Lung (tissue), 12 donors: ENCODE data around the gene TLE4. TPM values are rescaled to one million over a fixed set of nuclear protein-coding genes. Genes with fewer than 3 reads are reported as not detected.

ENCODE experiments used
- ATAC-seq: fragments of 200-7000 bp; cut with Tn5 transposase; one replicate; pipeline ENCODE4 v1.9.1; 2020; ENCODE audit warnings: moderate number of reproducible peaks; ENCODE audit not compliant: insufficient read depth, low FRiP score
- DNase-seq, 3 donors: peaks; one replicate each; pipeline ENCODE4 v3.0.0-alpha.2; 2013 to 2017
- H3K27ac ChIP-seq, 2 donors: one replicate each; pipeline ENCODE4 v1.5.1; 2013; ENCODE audit warnings: mild to moderate bottlenecking in 2 of 2, moderate library complexity in 2 of 2, control low read depth in 1 of 2, inconsistent platforms in 1 of 2, low read depth in 1 of 2, low read length in 1 of 2
- H3K27me3 ChIP-seq, 3 donors: one replicate each; pipeline ENCODE4 v1.5.1; 2013; ENCODE audit warnings: low read length in 2 of 3; ENCODE audit not compliant: control insufficient read depth in 3 of 3, insufficient read depth in 3 of 3
- H3K36me3 ChIP-seq, 4 donors: one replicate each; pipeline ENCODE4 v1.5.1; 2013; ENCODE audit warnings: low read length in 4 of 4, mild to moderate bottlenecking in 1 of 4, moderate library complexity in 1 of 4; ENCODE audit not compliant: control insufficient read depth in 4 of 4, insufficient read depth in 4 of 4
- H3K4me1 ChIP-seq, 5 donors: one replicate each; pipeline ENCODE4 v1.5.1; 2013; ENCODE audit warnings: low read length in 5 of 5, mild to moderate bottlenecking in 2 of 5, moderate library complexity in 1 of 5; ENCODE audit not compliant: control insufficient read depth in 5 of 5, insufficient read depth in 5 of 5
- H3K4me3 ChIP-seq: one replicate; pipeline ENCODE4 v1.5.1; 2013; ENCODE audit warnings: mild to moderate bottlenecking, control low read depth, moderate library complexity
- H3K9ac ChIP-seq, 2 donors: one replicate each; pipeline ENCODE4 v1.5.1; 2013; ENCODE audit warnings: low read length in 2 of 2, control low read depth in 1 of 2; ENCODE audit not compliant: insufficient read depth in 1 of 2
- H3K9me3 ChIP-seq, 4 donors: one replicate each; pipeline ENCODE4 v1.5.1; 2013; ENCODE audit warnings: low read length in 3 of 4, mild to moderate bottlenecking in 1 of 4, moderate library complexity in 1 of 4; ENCODE audit not compliant: control insufficient read depth in 4 of 4, insufficient read depth in 3 of 4
- WGBS, 2 donors: extraction: QIAGEN DNeasy Blood & Tissue Kit; methylation state at CpG; one replicate each; pipeline ENCODE4 v1.1.7; 2013; 5-methylcytosine and 5-hydroxymethylcytosine counted together
- polyA plus RNA-seq, 2 donors: library from polyadenylated mRNA; stranded (reverse); fragments of 200-250 nt; gene quantifications; one replicate each; pipeline ENCODE4 v1.2.1, GENCODE V29; 2013
- total RNA-seq, 2 donors: library from RNA; depleted of rRNA in 1 of 2; stranded (reverse); fragments of >200 nt in 1 of 2; gene quantifications; one replicate each; pipeline ENCODE4 v1.2.1, GENCODE V29; 2014 to 2021
- TF ChIP-seq, protein P1 (sequence below): IDR thresholded peaks from 2 replicates; pipeline ENCODE4 v1.5.1; 2012; ENCODE audit warnings: mild to moderate bottlenecking; ENCODE audit errors: control extremely low read depth, extremely low read depth
- donor health status: control.
- donor health status: control.
- donor health status: Bipolar disorder and iron deficiency.
- donor health status: healthy.
- donor health status: DM: yes; HTN: yes; CAD: no.

The TLE4 gene
- total and polyA plus RNA-seq, 4 donors = 6.1 to 44.1 (median 26.3) TPM

DNA sequence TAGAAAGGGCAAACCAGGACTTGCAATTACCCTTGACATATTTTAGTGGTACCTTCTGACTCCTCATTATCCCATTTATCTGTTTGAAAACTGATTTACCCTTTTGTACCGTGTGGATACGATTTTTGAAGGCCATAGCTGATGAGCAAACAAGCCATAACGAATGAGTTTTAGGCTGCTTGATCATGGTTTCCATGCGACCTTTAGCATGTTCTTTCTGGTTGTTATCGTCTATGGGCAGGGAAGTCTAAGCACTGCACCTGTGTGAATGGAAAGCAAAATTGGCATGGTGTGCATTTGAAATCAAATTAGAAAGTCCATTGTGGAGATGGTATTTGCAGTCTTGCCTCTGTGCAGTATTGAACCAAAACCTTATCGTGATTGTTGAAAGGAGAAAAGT lies 127.7 kb downstream of the TLE4 start:
- Histone ChIP-seq H3K4me1 (no peaks in the 10 kb centered on the region), H3K27me3 (no peaks in the 10 kb centered on the region), H3K27ac (no peak overlapping the region), H3K9me3 (no peaks in the 10 kb centered on the region), H3K9ac (no peak overlapping the region), H3K4me3 (no peak overlapping the region), H3K36me3 (no peaks in the 10 kb centered on the region)
- no peak for DNase-seq
- ATAC-seq = no peak
- TF ChIP-seq, protein P1, sequence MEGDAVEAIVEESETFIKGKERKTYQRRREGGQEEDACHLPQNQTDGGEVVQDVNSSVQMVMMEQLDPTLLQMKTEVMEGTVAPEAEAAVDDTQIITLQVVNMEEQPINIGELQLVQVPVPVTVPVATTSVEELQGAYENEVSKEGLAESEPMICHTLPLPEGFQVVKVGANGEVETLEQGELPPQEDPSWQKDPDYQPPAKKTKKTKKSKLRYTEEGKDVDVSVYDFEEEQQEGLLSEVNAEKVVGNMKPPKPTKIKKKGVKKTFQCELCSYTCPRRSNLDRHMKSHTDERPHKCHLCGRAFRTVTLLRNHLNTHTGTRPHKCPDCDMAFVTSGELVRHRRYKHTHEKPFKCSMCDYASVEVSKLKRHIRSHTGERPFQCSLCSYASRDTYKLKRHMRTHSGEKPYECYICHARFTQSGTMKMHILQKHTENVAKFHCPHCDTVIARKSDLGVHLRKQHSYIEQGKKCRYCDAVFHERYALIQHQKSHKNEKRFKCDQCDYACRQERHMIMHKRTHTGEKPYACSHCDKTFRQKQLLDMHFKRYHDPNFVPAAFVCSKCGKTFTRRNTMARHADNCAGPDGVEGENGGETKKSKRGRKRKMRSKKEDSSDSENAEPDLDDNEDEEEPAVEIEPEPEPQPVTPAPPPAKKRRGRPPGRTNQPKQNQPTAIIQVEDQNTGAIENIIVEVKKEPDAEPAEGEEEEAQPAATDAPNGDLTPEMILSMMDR = no peak
- WGBS, 2 donors = 97 to 98% methylated on average over 6 of the region's 6 CpGs

DNA sequence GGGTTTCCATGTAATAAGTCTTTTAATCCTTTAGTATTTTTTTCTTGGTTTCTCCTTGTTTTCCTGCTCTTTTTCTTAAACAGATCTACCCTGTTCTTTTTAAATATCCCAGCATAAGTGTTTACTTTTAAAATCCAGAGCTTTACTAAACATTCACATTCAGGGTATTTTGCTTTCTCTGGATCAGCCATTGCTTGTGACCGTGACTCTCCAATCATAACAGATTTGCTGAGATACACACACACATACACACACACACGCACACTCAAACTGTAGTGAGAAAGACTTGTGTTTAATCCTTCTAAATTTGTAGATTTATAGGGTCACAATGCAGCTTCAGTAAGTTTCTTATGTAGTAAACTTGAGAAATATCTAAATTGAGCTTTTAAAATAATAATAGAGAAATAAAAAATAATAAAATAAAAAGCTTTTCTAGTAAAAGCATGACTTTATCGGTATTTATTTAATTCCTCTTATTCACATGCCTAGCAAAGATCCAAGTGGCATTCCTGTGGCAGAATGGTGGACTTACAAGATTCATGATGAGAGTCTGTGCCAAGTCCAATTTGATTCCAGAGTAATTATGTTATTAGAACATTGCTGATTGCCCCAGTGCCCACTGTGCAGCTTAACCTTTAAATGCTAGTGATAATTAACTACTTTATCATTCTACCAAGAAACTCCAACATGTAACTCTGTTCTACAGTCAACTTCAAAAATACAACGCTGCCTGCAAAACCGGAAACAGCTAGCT lies 129.0 kb downstream of the TLE4 start:
- Histone ChIP-seq H3K27ac (no peak overlapping the region), H3K9me3 (no peaks in the 10 kb centered on the region), H3K9ac (no peak overlapping the region), H3K4me1 (no peaks in the 10 kb centered on the region), H3K4me3 (no peak overlapping the region), H3K27me3 (no peaks in the 10 kb centered on the region), H3K36me3 (peaks cover 0 to 8% (median 2%) of the 10 kb centered on the region in 4 donors)
- TF ChIP-seq, protein P1 = no peak
- DNase-seq = peak in 1 of 3 donors; percentile 5
- no peak for ATAC-seq
- 82 to 85% methylated on average over 5 of the region's 5 CpGs for WGBS, 2 donors

DNA sequence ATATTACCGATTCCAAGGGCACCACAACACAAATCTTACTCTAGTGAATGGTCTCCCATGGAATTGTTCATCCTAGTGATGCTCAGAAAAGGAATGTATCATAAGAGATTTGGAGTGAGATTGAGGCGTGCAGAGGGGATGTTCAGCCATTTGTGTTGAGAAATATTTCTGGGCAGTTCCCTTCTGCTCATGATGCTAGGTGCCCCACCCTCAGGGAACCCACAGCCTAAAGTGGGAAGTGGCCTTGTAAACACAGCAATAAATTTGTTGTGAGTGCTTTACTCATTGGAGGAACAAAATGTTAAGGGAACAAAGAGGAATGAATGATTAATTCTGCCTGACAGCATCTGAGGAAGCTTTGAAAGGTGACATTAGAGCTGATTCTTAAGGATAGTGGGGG lies 129.9 kb downstream of the TLE4 start:
- peak in 1 of 3 donors; percentile 6 for DNase-seq
- H3K36me3 ChIP-seq = peaks cover 0 to 8% (median 4%) of the 10 kb centered on the region in 4 donors
- no peaks in the 10 kb centered on the region for H3K27me3 ChIP-seq
- no peaks in the 10 kb centered on the region for H3K9me3 ChIP-seq
- no peak overlapping the region for H3K9ac ChIP-seq
- 64 to 79% methylated on average over 2 of the region's 2 CpGs for WGBS, 2 donors
- no peak overlapping the region for H3K4me3 ChIP-seq
- no peak for ATAC-seq
- H3K4me1 ChIP-seq = no peaks in the 10 kb centered on the region
- no peak overlapping the region for H3K27ac ChIP-seq
- TF ChIP-seq, protein P1 = no peak
